HFF-Myc (cell line): Measurements from ENCODE around the gene RBFOX1.

ENCODE experiments used
- DNase-seq: peaks from one replicate; pipeline ENCODE4 v3.0.0-alpha.2; 2011; ENCODE audit warnings: low read depth; ENCODE audit errors: extremely low read depth
- H3K4me3 ChIP-seq: replicated peaks from 2 replicates; pipeline ENCODE4 v1.5.1; 2011; ENCODE audit warnings: low read depth, mild to moderate bottlenecking, control low read depth, low read length
- CTCF ChIP-seq: IDR thresholded peaks from 2 replicates; pipeline ENCODE4 v1.5.1; 2012; ENCODE audit warnings: mild to moderate bottlenecking, low read depth, low read length, control low read depth; ENCODE audit errors: missing control alignments

The RBFOX1 gene

GRCh38 chr16:7583396-7583795 is 250.8 kb downstream of the RBFOX1 start:
- DNase-seq: no peak
- no peak overlapping the region for H3K4me3 ChIP-seq
- no peak for TF ChIP-seq CTCF

- no peak overlapping the region for H3K4me3 ChIP-seq
- DNase-seq: no peak
- TF ChIP-seq CTCF: no peak
Measured at GRCh38 chr16:7584561-7584960, 251.9 kb downstream of the RBFOX1 start.

- no peak for TF ChIP-seq CTCF
- H3K4me3 ChIP-seq: no peak overlapping the region
- no peak for DNase-seq
Measured at GRCh38 chr16:7585705-7586104, 253.1 kb downstream of the RBFOX1 start.

GRCh38 chr16:7590934-7591333 is 258.3 kb downstream of the RBFOX1 start:
- no peak overlapping the region for H3K4me3 ChIP-seq
- TF ChIP-seq CTCF: no peak
- no peak for DNase-seq

GRCh38 chr16:7596308-7596707 is 263.7 kb downstream of the RBFOX1 start:
- no peak for TF ChIP-seq CTCF
- DNase-seq: no peak
- H3K4me3 ChIP-seq: no peak overlapping the region

- no peak overlapping the region for H3K4me3 ChIP-seq
- no peak for DNase-seq
- no peak for TF ChIP-seq CTCF
Measured at GRCh38 chr16:7597677-7598076, 265.0 kb downstream of the RBFOX1 start.

- no peak for TF ChIP-seq CTCF
- H3K4me3 ChIP-seq: no peak overlapping the region
- DNase-seq: no peak
Measured at GRCh38 chr16:7601100-7601499, 268.5 kb downstream of the RBFOX1 start.
